D721Med (cell line): ENCODE data around the gene ZNF239.
"Not testable (repeated sequence)": the region's sequence is repeated elsewhere in the genome, so short reads cannot be mapped to it uniquely, and the experiment has no call there.

Experiments
- DNase-seq: peaks from one replicate; pipeline ENCODE4 v3.0.0; 2011; ENCODE audit warnings: low spot score; ENCODE audit not compliant: insufficient read length
- FAIRE-seq: peaks from 2 replicates; lab custom pipeline; 2011; peaks lifted over from hg19 to GRCh38; lab: Jason Lieb, UNC
- TF ChIP-seq, protein P1 (sequence below): IDR thresholded peaks from 2 replicates; pipeline ENCODE4 v1.5.1; 2012; ENCODE audit warnings: mild to moderate bottlenecking, control low read depth; ENCODE audit not compliant: insufficient read depth; ENCODE audit errors: missing control alignments

ZNF239 gene

DNA sequence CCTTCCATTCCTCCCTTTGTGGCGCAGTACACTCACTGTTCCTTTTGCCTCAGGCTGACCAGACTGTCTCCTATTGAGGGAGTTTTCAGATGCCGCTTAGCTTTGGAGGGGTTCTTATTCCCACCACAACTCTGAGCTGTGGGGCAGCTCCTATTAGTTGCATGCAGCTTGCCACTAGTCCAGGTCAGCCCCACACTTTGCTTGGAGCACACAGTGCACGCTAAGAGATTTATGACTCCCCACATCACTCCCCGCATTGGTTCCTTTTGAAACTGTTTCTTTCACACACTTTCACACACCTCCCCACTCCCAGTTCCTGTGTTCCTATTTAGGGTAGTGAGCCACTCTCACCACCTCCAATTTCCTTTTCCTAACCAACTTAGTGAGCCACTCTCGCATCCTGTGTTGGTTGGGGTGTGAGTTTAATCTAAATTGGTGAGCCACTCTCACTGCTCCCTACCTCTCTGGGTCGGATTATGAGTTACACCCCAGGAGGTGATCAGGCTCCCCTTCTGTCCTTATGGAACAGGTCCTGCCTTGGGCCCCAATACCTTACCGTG lies 21.4 kb upstream of the ZNF239 start:
- DNase-seq (no peak), FAIRE-seq (no peak)
- TF ChIP-seq, protein P1, sequence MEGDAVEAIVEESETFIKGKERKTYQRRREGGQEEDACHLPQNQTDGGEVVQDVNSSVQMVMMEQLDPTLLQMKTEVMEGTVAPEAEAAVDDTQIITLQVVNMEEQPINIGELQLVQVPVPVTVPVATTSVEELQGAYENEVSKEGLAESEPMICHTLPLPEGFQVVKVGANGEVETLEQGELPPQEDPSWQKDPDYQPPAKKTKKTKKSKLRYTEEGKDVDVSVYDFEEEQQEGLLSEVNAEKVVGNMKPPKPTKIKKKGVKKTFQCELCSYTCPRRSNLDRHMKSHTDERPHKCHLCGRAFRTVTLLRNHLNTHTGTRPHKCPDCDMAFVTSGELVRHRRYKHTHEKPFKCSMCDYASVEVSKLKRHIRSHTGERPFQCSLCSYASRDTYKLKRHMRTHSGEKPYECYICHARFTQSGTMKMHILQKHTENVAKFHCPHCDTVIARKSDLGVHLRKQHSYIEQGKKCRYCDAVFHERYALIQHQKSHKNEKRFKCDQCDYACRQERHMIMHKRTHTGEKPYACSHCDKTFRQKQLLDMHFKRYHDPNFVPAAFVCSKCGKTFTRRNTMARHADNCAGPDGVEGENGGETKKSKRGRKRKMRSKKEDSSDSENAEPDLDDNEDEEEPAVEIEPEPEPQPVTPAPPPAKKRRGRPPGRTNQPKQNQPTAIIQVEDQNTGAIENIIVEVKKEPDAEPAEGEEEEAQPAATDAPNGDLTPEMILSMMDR = no peak

DNA sequence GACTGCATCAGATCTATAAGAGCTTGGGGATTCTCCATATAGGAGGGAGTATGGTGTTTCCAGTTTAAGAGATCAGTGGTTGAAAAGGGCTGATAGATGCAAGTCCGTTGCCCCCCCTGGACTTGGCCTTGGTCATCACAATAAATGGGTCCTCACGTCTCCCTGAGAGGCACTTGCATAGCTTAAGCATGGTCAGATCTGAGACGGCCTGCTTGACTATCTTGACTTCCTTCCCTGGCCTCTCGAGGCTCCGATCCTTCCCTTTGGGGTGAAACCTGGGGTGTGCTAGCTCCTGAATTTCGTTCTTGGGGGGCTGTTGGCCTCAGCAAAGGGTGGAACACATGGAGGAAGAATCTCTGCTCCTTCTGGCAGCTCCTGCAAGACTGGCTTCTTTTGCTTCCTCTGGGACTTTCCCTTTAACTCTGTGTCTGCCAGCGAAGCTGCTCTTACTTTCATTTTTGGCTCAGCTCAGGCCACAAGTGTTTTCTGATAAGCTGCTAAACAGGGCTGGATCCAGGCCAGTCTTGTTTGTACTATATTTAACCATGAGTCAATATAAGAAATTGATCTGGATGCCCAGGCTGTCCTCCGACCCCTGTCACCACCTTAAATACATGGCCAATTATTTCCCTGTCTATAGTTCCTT lies 20.7 kb upstream of the ZNF239 start:
- DNase-seq = no peak
- TF ChIP-seq, protein P1 = no peak
- FAIRE-seq = no peak

DNA sequence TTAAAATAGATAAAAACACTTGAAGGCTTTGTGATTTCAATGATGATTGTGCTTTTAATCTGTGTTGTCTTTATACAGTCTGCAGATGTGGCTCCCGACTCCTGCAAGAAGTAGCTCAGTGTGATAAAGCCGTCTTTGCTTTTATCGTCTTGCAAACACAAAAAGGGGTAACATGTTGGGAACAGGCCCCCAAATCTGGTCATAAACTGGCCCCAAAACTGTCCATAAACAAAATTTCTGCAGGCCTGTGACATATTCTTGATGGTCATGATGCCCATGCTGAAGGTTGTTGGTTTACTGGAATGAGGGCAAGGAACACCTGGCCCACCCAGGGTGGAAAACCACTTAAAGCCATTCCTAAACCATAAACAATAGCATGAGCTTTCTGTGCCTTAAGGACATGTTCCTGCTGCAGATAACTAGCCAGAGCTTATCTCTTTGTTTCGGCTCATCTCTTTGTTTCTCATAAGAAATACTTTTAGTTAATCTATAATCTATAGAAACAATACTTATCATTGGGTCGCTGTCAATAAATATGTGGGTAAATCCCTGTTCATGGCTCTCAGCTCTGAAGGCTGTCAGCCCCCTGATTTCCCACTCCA lies 17.0 kb upstream of the ZNF239 start:
- TF ChIP-seq, protein P1 = no peak
- no peak for DNase-seq
- no peak for FAIRE-seq

DNA sequence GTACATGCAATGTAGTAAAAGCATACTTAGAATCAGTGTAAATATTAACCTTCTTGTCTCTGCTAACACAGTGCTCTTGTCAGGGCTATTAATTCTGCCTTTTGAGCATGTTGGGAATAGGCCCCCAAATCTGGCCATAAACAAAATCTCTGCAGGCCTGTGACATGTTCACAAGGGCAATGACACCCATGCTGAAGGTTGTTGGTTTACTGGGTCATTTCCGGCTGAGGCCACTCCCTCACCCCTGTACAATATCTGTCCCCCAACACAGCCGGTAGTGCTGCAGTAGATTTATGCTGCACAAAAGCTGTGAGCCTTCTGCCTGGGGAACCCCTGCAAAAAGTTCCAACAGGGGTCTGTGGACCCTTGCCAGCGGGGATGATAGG lies 12.3 kb upstream of the ZNF239 start:
- not testable (repeated sequence) for FAIRE-seq, DNase-seq

DNA sequence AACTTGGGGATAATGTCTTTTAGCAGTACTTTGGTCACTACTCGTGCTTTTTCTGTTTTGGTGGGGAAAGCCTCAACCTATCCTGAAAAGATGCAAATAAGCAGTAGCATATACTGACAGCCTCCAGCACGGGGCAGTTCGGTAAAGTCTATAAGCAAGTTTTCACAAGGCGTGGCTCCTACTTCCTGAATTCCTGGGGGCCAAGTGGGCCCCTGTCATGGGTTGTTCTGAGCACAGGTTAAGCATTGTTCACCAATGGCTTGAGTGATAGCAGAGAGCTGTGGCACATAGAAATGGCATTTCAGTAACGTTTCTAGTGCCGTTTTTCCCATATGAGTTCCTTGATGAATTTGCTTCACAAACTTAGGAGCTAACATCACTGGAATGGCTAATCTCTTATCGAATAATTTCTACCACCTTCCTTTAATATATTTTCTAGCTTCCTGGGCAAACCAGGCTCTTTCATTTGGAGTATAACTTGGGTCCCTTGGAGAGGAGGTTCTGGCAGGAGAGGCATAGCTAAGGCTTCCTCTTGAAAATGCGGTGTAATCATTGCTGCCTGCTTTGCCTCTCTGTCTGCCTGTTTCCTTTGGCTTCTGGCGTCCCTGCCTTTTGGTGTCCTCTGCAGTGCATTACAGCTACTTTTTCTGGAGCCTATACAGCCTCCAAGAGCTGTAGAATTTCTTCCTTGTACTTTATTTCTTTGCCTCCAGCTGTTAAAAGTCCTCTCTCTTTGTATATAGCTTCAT lies 11.7 kb upstream of the ZNF239 start:
- TF ChIP-seq, protein P1 = no peak
- FAIRE-seq (no peak), DNase-seq (no peak)

DNA sequence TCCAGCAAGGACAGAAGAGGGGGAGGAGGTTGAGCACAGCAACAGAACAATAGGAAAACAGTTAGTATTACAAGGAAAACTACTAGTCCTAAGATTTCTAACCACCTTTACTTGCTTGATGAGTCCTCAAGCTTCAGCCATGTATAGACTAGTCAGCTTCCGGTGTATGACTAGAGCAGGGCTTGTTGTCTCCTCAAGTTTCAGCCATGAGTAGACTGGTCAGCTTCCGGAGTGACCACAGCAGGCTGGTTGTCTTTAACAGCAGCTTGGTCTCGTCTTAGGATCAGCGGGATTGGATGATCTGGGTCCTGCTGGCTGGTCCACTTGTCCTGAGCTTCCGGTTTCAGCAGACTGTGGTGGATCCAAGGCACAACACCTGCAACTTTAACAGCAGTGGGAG lies 10.6 kb upstream of the ZNF239 start:
- FAIRE-seq (no peak), DNase-seq (no peak)
- TF ChIP-seq, protein P1 = no peak

DNA sequence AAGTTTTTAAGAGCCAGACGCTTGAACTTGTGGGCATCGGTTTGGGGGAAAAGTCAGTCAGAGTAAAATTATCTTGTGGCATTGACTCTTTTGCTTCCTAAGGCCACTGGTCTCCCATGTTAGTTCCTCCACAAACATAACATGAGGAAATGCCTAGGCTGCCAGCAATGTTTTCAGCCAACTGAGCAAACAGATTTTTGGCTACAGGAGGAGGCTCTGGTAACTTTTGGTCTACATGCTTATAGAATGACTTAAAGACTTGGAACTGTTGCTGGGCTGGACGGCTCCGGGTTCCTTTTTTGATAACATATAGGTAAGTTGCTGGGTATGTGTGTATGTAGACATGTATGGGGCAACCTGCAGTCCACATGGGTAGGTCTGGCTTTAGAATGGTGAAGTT lies 9.6 kb upstream of the ZNF239 start:
- no peak for DNase-seq
- TF ChIP-seq, protein P1 = no peak
- FAIRE-seq = no peak
